Neutrophil (primary cell): Measurements from ENCODE around the gene MAIP1.
A peak's percentile ranks its signal among the peaks of the same experiment; 100 is the strongest.

Source experiments
- H3K27ac ChIP-seq: fragments of 200-600 bp; sonication (generic); 2 replicates; pipeline ENCODE4 v1.5.1; 2016; ENCODE audit warnings: mild to moderate bottlenecking, moderate library complexity
- H3K27me3 ChIP-seq: fragments of 200-600 bp; sonication (generic); 2 replicates; pipeline ENCODE4 v1.6.0; 2016; ENCODE audit warnings: mild to moderate bottlenecking
- H3K36me3 ChIP-seq: fragments of 200-600 bp; sonication (generic); 2 replicates; pipeline ENCODE4 v1.5.1; 2017
- H3K4me1 ChIP-seq, 2 experiments: fragments of 200-600 bp in 1 of 2; sonication (generic) in 1 of 2; 1 replicate in 1 of 2; 2 replicates in 1 of 2; pipeline versions ENCODE4 v1.5.1 to v1.6.1; 2013 to 2016; ENCODE audit warnings: low read depth in 1 of 2, low read length in 1 of 2, mild to moderate bottlenecking in 1 of 2, moderate library complexity in 1 of 2; ENCODE audit not compliant: control insufficient read depth in 1 of 2, insufficient read depth in 1 of 2
- H3K4me3 ChIP-seq, 2 experiments: fragments of 200-600 bp in 1 of 2; sonication (generic) in 1 of 2; 1 replicate in 1 of 2; 2 replicates in 1 of 2; pipeline ENCODE4 v1.5.1; 2013 to 2016; ENCODE audit warnings: low read depth in 1 of 2, low read length in 1 of 2, mild to moderate bottlenecking in 1 of 2, moderate library complexity in 1 of 2
- H3K9me3 ChIP-seq: fragments of 200-600 bp; sonication (generic); 2 replicates; pipeline ENCODE4 v1.5.1; 2016
- CTCF ChIP-seq: fragments of 200-600 bp; sonication (generic); IDR thresholded peaks from 2 replicates; pipeline ENCODE4 v1.5.1; 2016; ENCODE audit warnings: antibody characterized with exemption

MAIP1 gene

GRCh38 chr2:199914372-199914958 lies 40.9 kb upstream of the MAIP1 start:
- Histone ChIP-seq H3K27ac (peak overlapping the region; percentile 9), H3K4me1 (peaks cover 19 to 21% of the 10 kb centered on the region in 2 experiments), H3K36me3 (peaks cover 10% of the 10 kb centered on the region), H3K27me3 (no peaks in the 10 kb centered on the region), H3K9me3 (no peaks in the 10 kb centered on the region), H3K4me3 (no peak overlapping the region)
- no peak for TF ChIP-seq CTCF

GRCh38 chr2:199916980-199917379 lies 38.4 kb upstream of the MAIP1 start:
- TF ChIP-seq CTCF, result no peak
- H3K27ac ChIP-seq, result no peak overlapping the region
- peaks cover 9% of the 10 kb centered on the region in 2 experiments for H3K4me1 ChIP-seq

GRCh38 chr2:199922856-199923255 lies 32.5 kb upstream of the MAIP1 start:
- Histone ChIP-seq H3K36me3 (peaks cover 29% of the 10 kb centered on the region), H3K9me3 (no peaks in the 10 kb centered on the region), H3K4me3 (no peak overlapping the region), H3K4me1 (no peaks in the 10 kb centered on the region), H3K27ac (no peak overlapping the region), H3K27me3 (no peaks in the 10 kb centered on the region)
- TF ChIP-seq CTCF, result no peak

More at GRCh38 chr2:199916980-199917379, 38.4 kb upstream of the MAIP1 start:
- Histone ChIP-seq H3K4me3 (no peak overlapping the region), H3K36me3 (peaks cover 12% of the 10 kb centered on the region), H3K9me3 (no peaks in the 10 kb centered on the region), H3K27me3 (no peaks in the 10 kb centered on the region)

- no peaks in the 10 kb centered on the region for H3K9me3 ChIP-seq
- peaks cover 28% of the 10 kb centered on the region for H3K36me3 ChIP-seq
Measured at GRCh38 chr2:199923924-199924323, 31.5 kb upstream of the MAIP1 start.

GRCh38 chr2:199926806-199927205 lies 28.6 kb upstream of the MAIP1 start:
- Histone ChIP-seq H3K4me3 (no peak overlapping the region), H3K27me3 (no peaks in the 10 kb centered on the region), H3K9me3 (no peaks in the 10 kb centered on the region), H3K27ac (no peak overlapping the region), H3K36me3 (peaks cover 41% of the 10 kb centered on the region), H3K4me1 (no peaks in the 10 kb centered on the region)
- no peak for TF ChIP-seq CTCF

More at GRCh38 chr2:199923924-199924323, 31.5 kb upstream of the MAIP1 start:
- Histone ChIP-seq H3K27ac (no peak overlapping the region), H3K4me3 (no peak overlapping the region), H3K27me3 (no peaks in the 10 kb centered on the region), H3K4me1 (no peaks in the 10 kb centered on the region)
- TF ChIP-seq CTCF, result no peak
